ENCODE results near the gene DCLK1.

The DCLK1 gene

GRCh38 chr13:36131222-36131930 lies at the start of gene DCLK1:
Gene DCLK1, minus strand, starts transcription at chr13:36131382.
- DNase-seq, result no peak

DNA sequence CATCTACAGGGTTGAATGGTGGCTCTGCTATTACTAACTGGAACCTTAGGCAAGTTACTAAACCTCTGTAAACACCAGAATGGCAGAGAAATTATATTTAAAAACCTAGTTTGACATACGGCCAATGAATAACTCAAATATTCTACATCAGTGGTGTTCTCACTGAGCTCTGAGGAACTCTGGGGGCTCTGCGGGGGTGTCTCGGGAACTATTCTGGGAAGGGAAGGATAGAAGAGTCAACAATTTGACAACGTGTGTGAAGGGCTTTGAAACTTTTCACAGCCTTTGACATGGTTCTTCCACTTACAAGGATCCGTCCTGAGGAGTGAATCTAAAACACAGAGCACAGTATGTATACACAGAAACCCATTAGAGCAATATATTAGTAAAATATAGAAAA lies 44.4 kb upstream of the DCLK1 start:
- no peak for DNase-seq

DNA sequence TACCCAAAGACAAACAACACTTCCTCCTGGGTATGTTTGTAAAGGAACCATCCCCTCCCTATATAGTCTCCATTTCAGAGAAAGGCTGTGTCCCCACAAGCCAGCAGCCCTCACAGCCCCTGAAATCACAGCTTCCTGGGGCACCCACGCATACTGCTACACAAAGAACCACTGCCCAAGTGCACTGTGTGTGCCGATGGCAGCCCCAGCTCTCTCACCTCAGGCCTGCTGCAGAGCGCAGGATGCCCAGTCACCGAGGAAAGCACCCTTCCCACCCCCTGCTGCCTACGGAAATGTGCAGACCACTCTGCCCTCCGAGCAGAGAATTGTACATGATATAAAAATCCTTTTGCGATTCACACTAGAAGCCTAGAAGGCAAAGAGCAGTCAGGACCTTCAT lies 43.7 kb upstream of the DCLK1 start:
- DNase-seq, result no peak

GRCh38 chr13:36173571-36174322 lies 42.6 kb upstream of the DCLK1 start:
- no peak for DNase-seq

DNA sequence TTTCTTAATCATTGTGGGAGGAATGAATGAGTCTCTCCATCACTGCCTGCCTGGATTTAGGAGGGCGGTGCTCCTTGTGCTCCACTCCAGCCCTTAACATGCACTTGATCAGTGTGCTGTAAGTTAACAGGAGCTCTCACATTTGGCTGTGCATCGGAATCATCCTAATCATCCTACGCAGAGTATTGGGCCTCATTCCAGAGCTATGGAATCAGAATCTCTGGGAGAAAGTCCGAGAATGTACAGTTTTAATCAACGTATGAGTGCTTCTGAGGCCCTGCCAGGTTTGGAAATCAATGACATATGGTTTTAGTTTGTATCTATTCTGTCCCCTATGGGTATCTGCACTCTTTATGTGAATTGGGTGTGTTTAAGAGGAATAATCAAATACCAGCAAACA lies 34.9 kb upstream of the DCLK1 start:
- DNase-seq, result no peak

GRCh38 chr13:36163809-36164308 lies 32.7 kb upstream of the DCLK1 start:
- no peak for DNase-seq

- DNase-seq, result no peak
Measured at GRCh38 chr13:36163286-36163685, 32.1 kb upstream of the DCLK1 start.

GRCh38 chr13:36160297-36160696 lies 29.1 kb upstream of the DCLK1 start:
- DNase-seq, result no peak

- DNase-seq, result no peak
Measured at GRCh38 chr13:36158611-36159010, 27.4 kb upstream of the DCLK1 start.

DNA sequence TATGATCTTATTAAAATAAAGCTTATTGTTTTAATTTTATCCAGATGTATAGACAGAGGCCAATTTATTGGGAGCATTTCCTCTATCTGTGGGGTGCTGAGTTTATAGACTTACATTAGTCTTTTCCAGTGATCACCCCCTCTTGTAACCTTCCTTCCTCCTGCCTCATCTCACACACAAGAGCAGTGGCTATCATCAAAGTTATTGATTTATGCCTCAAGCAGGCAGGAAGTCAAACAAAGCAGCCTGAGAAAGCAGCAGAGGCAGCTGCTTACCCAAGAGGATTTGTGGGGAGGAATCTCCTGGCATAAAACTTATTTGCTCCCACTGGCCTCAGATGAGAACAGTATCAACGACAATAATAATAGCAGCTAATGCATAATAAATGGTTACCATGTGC lies 26.3 kb upstream of the DCLK1 start:
- DNase-seq, result no peak

GRCh38 chr13:36154567-36155291 lies 23.5 kb upstream of the DCLK1 start:
- DNase-seq, result no peak

DNA sequence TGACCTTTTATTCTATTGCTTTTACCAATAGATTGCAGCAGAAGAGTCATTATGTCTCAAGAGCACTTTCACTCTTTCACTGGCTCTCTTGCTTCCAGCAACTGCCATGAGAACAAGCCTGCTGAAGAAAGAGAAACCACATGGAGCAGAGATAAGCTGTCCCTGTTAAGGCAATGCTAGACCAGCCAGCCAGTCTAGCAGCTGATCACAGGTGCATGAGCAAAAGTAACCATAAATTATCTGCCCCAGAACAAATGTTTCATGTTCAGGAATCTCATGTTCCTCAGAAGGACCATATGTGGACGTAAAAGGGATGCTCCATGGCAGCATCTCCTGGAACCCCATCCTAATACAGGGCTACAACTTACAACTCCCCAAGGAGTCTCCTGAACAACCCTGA lies 20.4 kb upstream of the DCLK1 start:
- no peak for DNase-seq

DNA sequence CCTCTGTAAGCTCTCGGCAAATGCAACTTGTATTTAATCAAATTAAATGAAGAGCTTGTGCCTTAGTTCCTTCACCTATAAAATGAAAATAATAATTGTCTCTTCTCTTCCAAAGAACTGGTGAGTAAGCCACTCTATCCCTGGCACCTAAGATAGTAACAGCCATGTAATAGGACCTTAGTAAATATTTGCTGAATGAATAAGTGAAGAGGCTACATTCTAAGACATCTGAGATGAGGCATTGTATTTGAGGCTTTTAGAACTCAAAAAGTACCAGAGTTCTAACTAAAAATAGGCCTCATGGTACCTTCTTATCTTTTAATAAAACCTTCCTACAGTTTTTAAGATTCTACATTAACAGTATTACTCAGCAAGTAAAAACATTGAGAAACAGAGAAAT lies 17.3 kb upstream of the DCLK1 start:
- DNase-seq, result no peak

- no peak for DNase-seq
Measured at GRCh38 chr13:36147330-36147729, 16.1 kb upstream of the DCLK1 start.

DNA sequence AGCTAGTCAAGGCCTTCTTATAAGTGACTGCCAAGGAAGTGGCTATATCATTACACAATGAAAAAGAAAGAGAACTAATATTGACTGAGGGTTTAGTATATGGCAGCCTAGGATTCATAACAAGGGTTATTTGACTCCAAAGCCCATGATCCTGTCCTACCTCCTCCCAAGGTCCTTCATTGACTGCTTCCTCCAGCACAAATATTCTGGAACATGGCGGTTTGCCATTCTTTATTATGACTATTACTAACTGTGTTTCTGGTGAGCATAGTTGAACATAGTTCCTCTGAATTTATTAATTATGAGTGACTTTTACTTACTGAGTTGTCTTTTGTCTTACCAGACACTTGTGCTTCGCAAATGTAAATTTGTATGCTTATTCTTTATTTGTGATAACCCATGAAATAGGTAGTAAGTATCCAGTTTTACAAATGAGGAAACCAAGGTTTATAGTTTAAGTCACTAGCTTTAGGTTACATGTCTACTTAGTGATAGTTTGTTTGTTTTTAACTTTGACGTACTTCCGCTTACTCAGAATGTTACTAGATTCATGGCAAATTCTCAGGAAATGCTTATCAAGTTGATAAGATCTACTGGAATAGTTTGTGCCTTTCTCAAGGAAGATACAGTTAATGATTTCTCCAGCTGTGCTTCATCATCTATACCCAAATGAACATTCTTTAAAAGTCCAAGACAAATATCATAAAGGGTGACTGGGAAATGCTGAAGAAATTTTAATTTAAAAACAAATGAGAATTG lies 15.5 kb upstream of the DCLK1 start:
- DNase-seq, result no peak

- no peak for DNase-seq
Measured at GRCh38 chr13:36143738-36144137, 12.6 kb upstream of the DCLK1 start.

DNA sequence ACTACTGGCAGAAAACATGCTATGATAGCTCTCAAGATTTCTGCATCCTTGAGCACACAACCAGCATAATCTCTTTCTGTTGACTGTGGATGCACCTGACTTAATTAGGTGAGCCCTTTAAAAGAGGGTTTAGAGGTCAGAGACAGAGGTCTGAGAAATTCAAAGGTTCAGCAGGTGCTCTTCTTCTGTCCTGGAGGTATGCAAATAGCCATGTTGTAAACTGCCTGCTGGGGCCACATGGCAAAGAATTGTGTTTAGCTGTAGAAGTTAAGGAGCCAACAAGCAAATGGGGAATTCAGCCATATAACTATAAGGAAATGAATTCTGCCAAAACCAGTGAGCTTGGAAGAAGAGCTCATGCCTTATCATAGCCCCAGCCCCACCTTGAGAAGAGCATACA lies 11.6 kb upstream of the DCLK1 start:
- DNase-seq, result no peak

DNA sequence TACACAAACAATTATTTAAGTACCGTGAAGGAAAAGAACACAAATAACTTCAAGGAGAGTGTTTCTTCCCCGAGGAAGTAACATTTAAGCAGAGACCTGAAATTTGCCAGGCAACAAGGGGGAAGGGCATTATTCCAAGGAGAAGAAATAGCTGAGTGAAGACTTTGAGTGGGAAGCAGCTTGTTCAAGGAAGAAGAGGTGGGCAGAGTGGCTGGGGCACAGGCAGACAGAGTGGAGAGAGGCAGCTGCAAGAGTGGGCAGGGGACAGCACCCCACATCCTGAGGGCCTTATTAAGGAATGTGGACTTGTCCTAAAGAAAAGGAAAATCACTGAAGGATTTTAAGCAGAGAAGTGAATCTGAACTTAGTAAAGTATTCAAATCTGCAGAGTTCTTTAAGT lies 4.7 kb upstream of the DCLK1 start:
- DNase-seq, result no peak

GRCh38 chr13:36134632-36135031 lies 3.5 kb upstream of the DCLK1 start:
- DNase-seq, result no peak

DNA sequence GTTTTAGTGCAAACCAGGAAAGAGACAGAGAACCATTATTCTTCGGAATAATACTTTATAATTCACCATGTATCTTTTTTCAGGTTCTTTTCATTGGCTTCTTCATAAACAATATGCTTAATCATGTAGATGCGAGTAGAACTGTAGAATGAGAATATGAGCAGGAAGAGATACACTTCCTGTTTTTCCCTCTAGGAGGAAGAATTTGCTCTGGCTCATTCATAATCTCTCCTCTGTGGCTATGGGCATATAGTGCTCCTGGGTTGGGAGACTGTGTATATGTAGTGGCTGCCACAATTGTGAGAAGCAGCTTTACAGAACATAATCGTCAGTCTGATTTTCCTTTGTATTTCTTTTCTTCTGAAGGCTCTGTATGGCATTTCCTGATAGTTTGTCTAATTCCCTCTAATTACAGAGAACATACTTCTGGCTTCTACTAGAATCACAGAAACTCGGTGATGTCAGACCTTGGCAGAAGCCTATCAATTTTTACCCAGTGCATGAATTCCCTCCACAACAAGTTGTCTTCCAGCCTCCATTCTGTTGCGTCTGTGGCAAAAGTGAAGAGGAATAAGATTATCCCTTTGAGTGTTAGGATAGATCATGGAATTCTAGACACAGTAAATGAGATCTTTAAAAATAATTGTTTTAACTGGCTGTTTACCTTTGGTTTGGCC lies 2.9 kb upstream of the DCLK1 start:
- DNase-seq, result no peak

DNA sequence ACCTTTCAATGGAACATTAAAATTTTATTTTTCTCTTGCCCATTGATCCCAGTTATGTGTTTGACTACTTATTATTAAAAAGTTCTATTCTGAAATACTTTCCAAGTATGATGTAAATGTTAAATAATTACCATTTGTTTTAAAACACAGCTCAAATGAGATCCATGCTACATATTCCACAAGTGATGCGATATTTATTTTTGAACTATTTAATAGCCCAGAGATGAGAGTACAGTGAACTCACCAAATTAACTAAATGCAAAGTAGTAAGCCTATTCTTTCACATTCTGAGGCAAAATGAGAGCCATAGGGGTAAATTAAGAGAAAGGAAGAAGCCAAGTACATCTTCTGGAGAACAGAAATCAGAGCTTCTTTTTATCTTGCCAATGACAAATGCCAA lies 1.2 kb upstream of the DCLK1 start:
- no peak for DNase-seq

- DNase-seq, result no peak
Measured at GRCh38 chr13:36131931-36132297, 732 bp upstream of the DCLK1 start.

Data from activated CD4-positive, CD25-positive, alpha-beta regulatory T cell (primary cell).